LoVo (cell line): ENCODE results near the gene CFAP43.
"Not testable (repeated sequence)": the region's sequence is repeated elsewhere in the genome, so short reads cannot be mapped to it uniquely, and the experiment has no call there.

ENCODE experiments used
- DNase-seq: peaks from one replicate; pipeline ENCODE4 v3.0.0-alpha.2; 2016; ENCODE audit warnings: low spot score

CFAP43 gene

GRCh38 chr10:104255311-104255981 lies 23.3 kb upstream of the CFAP43 start:
- DNase-seq = no peak

DNA sequence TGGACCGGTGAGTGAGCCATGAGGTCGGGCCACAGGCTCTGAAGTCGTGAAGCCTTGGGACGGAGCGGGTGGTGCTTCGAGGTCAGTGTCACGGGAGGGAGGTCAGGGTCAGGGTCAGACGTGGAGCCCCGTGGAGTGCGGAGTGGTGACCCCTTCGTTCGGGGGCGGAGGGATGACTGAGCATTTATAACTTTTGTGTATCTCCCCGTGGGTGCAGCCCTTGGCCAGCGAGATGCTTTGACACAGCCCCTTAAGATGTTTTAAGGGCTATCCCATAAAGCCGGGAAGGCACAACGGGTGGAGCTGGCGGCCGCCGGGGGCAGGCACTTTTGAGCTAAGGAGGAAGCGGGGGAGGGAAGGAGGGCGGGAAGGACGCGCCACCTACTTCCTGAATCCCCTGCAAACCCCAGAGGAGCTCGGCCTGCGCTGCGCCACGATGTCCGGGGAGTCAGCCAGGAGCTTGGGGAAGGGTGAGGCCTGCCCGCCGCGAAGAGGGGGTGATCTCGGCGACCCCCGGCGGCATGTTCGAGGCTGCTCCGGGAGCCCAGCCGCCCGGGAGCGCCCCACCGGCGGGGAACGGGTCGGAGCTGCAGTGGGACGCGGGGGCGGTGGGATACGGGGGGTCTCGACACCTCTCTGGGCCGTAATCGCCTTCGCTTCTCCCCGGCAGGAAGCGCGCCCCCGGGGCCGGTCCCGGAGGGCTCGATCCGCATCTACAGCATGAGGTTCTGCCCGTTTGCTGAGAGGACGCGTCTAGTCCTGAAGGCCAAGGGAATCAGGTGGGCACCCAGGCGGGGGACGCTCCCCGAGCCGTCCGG lies 22.5 kb upstream of the CFAP43 start, which contains the start of gene GSTO1:
GSTO1 (plus strand) TSS at position 400 of the 818 bp plus-strand sequence; CDS start at position 437, 37 bp downstream.
- DNase-seq = peak; percentile 77

DNA sequence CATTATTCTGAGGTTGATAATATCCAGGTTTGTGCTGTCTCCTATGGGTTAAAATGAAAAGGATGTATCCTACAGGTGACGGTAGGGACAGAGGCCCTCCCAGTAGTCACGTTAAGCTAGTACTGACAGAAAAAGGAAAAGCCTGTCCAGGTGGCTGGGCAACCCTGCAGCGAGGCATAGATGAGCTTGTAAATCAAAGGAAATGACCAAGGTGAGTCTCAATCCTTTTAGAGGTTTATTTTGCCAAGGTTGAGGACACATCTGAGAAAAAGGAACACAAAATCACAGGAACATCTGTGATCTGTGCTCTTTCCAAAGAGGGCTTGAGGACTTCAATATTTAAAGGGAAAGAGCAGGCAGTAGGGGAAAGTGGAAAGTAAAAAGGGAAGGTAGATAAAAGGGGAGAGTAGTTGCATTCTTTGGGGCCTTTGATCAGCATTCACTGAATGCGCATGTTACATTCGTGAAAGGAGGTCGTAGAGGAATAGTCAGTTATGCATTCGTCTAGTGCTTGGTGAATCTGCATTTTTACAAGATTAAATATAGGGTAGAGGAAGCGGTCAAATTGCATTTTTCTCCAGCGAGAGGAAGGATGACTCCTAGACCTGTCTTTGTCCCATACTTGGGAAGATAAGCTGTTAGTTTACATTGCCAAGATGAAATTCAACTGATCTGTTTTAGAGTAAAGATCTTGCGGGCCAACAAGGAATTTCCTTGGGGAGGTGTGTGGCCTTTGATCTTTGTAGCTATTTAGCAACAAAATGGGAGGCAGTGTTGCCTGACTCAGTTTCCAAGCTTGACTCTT lies 21.6 kb upstream of the CFAP43 start:
- no peak for DNase-seq

DNA sequence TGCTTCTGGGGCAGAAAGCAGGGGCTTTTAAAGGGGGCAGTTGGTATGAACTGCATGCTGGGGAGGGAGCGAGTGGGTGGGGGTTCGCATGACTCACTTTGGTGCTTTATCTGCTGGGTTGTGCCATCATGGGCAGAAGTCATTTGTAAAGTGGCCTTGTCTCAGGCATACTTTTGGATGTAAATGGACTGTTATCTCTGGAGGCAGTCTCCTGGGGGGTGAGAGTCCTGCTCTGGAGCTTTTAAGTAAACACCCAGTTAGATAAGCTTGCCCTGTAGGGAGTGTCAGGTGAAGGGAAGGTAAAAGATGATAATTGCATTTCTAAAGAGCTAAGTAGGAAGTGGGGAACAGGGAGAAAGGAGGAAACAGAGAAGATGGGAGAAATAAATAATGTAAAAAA lies 20.9 kb upstream of the CFAP43 start:
- no peak for DNase-seq

DNA sequence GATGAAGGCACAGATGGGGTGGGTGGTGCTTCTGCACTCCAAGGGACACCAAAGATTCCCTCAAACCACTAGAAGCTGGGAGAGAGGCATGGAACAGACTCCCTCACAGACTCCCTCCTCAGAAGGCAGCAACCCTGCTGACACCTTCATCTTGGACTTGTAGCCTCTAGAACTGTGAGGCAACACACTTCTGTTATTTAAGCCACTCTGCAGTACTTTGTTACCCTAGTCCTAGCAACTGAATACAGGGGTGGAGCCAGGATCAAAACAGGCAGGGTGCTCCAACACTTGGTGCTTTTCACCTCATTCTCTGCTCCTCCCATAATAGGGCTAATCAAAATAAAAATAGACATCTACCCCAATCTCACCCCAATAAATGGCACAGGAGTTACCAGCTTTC lies 20.2 kb upstream of the CFAP43 start:
- DNase-seq = no peak

DNA sequence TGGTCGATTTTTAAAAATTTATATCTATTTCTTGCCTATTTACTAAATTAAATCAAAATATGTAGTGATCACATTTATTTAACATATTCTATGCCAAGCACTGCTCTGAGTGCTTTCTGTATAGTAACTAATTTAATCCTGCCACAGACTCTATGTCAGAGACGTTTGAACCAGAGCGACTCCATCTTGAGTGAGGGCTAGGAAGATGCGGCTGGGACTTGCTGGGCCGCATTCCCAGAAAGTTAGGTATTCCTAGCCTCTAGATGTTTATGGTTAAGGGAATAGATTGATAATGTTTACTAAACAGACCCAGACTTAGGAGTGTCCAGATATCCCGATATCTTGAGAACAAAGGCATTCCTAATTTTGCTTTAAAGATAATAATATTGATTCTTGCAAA lies 19.3 kb upstream of the CFAP43 start:
- DNase-seq = no peak

DNA sequence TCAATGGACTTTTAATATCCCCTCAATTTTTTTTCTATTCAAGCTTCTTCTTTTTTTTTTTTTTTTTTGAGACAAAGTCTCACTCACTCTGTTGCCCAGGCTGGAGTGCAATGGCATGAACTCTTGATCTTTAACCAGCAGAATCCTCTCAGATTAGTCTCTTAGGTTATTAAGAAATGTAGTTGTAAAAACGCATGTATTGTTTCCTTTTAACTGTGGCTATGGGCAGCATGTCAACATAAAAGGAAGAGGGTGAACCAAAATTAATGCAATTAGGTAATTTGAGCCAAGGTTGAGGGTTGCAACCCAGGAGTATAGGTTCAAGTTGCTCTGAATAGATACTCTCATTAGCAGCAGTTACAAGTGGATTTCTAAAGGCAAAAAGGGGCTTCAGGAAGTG lies 18.2 kb upstream of the CFAP43 start:
- DNase-seq = no peak

DNA sequence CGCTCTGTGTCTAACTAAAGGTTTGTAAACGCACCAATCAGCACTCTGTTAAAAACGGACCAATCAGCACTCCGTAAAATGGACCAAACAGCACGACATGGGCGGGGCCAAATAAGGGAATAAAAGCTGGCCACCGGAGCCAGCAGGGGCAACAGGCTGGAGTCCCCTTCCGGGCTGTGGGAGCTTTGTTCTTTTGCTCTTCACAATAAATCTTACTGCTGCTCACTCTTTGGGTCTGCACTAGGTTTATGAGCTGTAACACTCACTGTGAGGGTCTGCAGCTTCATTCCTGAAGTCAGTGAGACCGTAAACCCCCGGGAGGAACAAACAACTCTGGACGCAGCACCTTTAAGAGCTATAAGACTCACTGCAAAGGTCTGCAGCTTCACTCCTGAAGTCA lies 16.8 kb upstream of the CFAP43 start:
- not testable (repeated sequence) for DNase-seq

- DNase-seq = no peak
These were observed 15.5 kb upstream of the CFAP43 start for GRCh38 chr10:104247513-104248146.

- no peak for DNase-seq
These were observed 14.8 kb upstream of the CFAP43 start for GRCh38 chr10:104246976-104247375.

DNA sequence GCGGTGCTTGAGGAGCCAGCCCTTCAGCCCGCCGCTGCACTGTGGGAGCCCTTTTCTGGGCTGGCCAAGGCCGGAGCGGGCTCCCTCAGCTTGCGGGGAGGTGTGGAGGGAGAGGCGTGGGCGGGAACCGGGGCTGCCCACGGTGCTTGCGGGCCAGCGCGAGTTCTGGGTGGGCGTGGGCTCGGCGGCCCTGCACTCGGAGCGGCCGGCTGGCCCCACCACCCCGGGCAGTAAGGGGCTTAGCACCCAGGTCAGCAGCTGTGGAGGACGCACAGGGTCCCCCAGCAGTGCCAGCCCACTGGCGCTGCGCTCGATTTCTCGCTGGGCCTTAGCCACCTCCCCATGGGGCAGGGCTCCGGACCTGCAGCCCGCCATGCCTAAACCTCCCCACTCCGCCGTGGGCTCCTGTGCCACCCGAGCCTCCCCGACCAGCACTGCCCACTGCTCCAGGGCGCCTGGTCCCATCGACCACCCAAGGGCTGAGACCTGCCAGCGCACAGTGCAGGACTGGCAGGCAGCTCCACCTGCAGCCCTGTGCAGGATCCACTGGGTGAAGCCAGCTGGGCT lies 13.0 kb upstream of the CFAP43 start:
- no peak for DNase-seq

GRCh38 chr10:104243512-104243911 lies 11.3 kb upstream of the CFAP43 start:
- no peak for DNase-seq

DNA sequence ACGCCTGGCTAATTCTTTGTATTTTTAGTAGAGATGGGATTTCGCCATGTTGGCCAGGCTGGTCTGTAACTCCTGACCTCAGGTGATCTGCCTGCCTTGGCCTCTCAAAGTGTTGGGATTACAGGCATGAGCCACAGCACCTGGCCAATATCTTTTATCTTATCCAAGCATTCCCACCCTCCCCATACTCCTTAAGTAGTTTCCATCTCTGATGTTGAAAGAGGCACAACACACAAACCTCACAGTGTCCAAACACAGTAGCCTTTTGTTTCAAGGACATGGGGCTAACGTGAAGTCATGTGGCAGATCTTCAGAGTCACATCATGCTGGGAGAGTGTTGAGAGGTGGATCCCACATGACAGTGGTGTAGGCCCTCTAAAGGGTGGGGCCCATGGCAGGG lies 10.8 kb upstream of the CFAP43 start:
- not testable (repeated sequence) for DNase-seq

DNA sequence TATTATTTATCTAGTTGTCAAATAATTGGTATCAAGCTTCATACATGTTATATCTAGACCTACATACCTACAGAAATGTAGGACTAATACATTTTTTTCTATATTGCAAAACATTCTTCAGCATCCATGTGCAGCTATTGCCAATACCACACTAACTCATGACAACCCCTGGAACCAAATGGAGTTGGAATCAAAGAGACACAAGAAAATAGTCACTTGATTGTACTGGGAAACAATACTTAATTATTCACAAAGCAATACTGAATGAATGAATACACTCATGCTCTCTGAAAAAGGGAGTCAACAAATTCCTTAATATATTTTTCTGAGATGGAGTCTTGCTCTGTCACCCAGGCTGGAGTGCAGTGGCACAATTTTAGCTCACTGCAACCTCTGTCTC lies 10.4 kb upstream of the CFAP43 start:
- DNase-seq = no peak

GRCh38 chr10:104240078-104240477 lies 7.9 kb upstream of the CFAP43 start:
- DNase-seq = no peak

DNA sequence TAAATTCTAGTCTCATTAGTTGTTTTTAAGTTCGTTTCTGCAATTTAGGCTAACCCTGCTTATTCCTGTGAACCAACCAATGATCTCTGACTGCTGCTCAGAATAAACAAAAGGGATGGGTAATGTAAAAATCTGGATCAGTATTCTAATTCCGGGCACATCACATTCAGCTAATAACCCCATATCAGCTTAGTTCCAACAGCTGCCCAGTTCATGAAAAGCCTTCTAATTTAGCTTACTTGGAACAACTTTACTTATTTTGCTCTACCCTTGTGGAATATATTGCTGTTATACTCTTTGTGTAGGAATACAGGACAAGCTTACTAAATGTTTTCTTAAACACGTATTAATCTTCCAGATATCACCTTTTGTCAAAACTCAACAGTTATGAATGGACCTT lies 3.6 kb upstream of the CFAP43 start:
- no peak for DNase-seq

GRCh38 chr10:104234934-104235333 lies 2.8 kb upstream of the CFAP43 start:
- DNase-seq = no peak

DNA sequence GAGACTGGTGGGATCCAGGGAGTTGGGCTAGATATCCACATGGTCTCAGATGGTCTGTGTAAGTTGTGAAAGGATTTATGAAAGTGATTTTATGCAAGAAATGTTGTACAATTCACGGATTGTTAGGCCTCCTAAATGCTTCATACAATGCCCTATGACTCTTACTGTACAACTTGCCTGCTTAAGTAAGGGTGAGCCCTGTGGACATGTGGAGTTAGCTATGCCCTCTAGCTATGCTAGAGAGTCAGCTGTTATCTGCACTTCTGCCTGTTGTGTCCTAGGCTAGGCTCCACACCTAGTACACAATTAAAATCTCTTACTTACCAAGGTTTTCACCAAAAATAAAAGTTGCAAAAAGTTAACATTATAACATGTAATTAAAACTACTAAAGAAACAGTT lies 1.7 kb upstream of the CFAP43 start:
- DNase-seq = no peak

GRCh38 chr10:104232613-104233102 lies 494 bp upstream of the CFAP43 start:
- no peak for DNase-seq

DNA sequence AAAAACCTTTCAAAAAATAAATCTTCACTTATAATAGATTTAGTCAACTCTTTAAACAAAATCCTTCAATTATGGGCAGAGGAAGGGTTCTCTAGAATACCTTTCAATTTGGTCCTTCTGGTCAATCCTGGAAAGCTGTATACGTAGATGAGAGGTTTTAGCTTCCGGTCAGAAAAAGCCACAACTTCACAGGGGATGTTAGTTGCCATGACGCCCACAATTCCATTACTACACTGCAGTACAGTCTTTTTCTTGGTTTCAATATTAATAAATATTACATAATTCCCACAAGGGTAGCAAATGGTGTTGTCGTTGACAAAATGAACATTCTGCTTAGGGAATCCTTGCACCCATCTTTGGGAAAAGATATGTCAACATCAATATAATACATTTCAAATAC lies 1.7 kb downstream of the CFAP43 start:
- no peak for DNase-seq

GRCh38 chr10:104223304-104223703 lies 8.9 kb downstream of the CFAP43 start:
- DNase-seq = no peak

GRCh38 chr10:104220522-104220921 lies 11.6 kb downstream of the CFAP43 start:
- no peak for DNase-seq
